Endothelial cell of umbilical vein (primary cell): ENCODE data around the gene GPR146.

Experiments used
- CTCF ChIP-seq, 2 donors: IDR thresholded peaks; 1 replicate in 1 of 2; 2 replicates in 1 of 2; pipeline ENCODE4 v1.5.1; 2011; ENCODE audit warnings: low read length in 2 of 2, mild to moderate bottlenecking in 2 of 2, moderate library complexity in 2 of 2, control low read depth in 1 of 2, inconsistent platforms in 1 of 2, low read depth in 1 of 2; ENCODE audit not compliant: insufficient read depth in 1 of 2; ENCODE audit errors: extremely low read depth in 1 of 2
- POLR2A ChIP-seq: IDR thresholded peaks from 2 replicates; pipeline ENCODE4 v1.6.1; 2012; ENCODE audit warnings: low read depth, mild to moderate bottlenecking, control low read depth, low read length

DNA sequence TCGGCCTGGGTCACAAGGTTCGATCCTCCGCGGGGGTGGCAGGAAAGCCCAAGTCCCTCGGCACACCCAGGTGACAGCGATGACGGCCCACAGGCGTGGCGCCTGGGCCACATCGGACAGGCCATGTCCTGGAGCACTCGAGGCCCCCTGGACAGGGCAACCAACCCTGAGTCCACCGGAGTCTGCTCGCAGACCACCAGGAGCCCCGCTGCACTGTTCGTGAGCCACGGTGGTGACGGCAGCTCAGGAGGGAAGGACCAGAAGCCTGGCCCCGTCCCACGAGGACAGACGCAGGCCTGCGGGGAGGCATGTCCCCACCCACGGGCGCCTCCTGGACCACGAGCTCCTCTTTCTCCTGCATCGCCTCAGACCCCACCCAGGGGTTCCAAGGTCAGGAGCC is 22.4 kb upstream of the GPR146 start:
- no peak for TF ChIP-seq POLR2A
- TF ChIP-seq CTCF (IDR thresholded peaks at IDR 0.05; ENCODE audit: extremely low read depth in 1 of 2, insufficient read depth in 1 of 2, low read depth in 1 of 2, low read length in 2 of 2), result no peak
